GM23338 (cell line): ENCODE measurements around the gene PHF20. TPM values are rescaled to one million over a fixed set of nuclear protein-coding genes. Genes with fewer than 3 reads are reported as not detected.

Experiments used
- ATAC-seq: fragments of 200-7000 bp; cut with Tn5 transposase; 3 replicates; pipeline ENCODE4 v1.9.1; 2020
- DNase-seq: peaks from one replicate; pipeline ENCODE4 v3.0.0-alpha.2; 2015; ENCODE audit warnings: low spot score
- H2AFZ ChIP-seq: fragments of 200-600 bp; sonication (generic); 2 replicates; pipeline ENCODE4 v1.8.0; 2016; ENCODE audit warnings: antibody characterized with exemption, mild to moderate bottlenecking, moderate library complexity
- H3F3A ChIP-seq: fragments of 200-600 bp; sonication (generic); replicated peaks from 2 replicates; pipeline ENCODE4 v1.8.0; 2017; ENCODE audit warnings: antibody characterized with exemption, mixed run types, low read depth
- H3K27ac ChIP-seq: fragments of 200-600 bp; sonication (generic); 2 replicates; pipeline ENCODE4 v1.6.1; 2016; ENCODE audit warnings: low read depth
- H3K27me3 ChIP-seq: fragments of 200-600 bp; sonication (generic); 2 replicates; pipeline ENCODE4 v1.8.0; 2016; ENCODE audit warnings: mild to moderate bottlenecking, mixed run types, moderate library complexity; ENCODE audit not compliant: insufficient read depth
- H3K36me3 ChIP-seq: fragments of 200-600 bp; sonication (generic); 2 replicates; pipeline ENCODE4 v1.8.0; 2016; ENCODE audit warnings: mild to moderate bottlenecking; ENCODE audit not compliant: insufficient read depth
- H3K4me1 ChIP-seq: fragments of 200-600 bp; sonication (generic); 2 replicates; pipeline ENCODE4 v1.8.0; 2016; ENCODE audit warnings: mild to moderate bottlenecking, moderate library complexity; ENCODE audit not compliant: insufficient read depth
- H3K4me2 ChIP-seq: fragments of 200-600 bp; sonication (generic); 2 replicates; pipeline ENCODE4 v1.7.1; 2017; ENCODE audit warnings: mixed run types
- H3K4me3 ChIP-seq: fragments of 200-600 bp; sonication (generic); 2 replicates; pipeline ENCODE4 v1.6.1; 2016; ENCODE audit warnings: mixed run types
- H3K79me2 ChIP-seq: fragments of 200-600 bp; sonication (generic); replicated peaks from 2 replicates; pipeline ENCODE4 v1.8.0; 2017; ENCODE audit warnings: mild to moderate bottlenecking; ENCODE audit not compliant: insufficient read depth
- H3K9me2 ChIP-seq: fragments of 200-600 bp; sonication (generic); 2 replicates; pipeline ENCODE4 v1.8.0; 2017; ENCODE audit not compliant: insufficient read depth
- H4K20me1 ChIP-seq: fragments of 200-600 bp; sonication (generic); replicated peaks from 2 replicates; pipeline ENCODE4 v1.8.0; 2017; ENCODE audit warnings: mild to moderate bottlenecking; ENCODE audit not compliant: insufficient read depth
- H3K27ac Mint-ChIP-seq: 2 replicates; pipeline ENCODE4 v1.8.0; 2020; ENCODE audit warnings: inconsistent platforms, mild to moderate bottlenecking, moderate library complexity, mixed read lengths
- H3K27me3 Mint-ChIP-seq: 3 replicates; pipeline ENCODE4 v1.8.0; 2022; ENCODE audit warnings: low read depth, mild to moderate bottlenecking, moderate library complexity, mixed read lengths, inconsistent platforms; ENCODE audit not compliant: insufficient read depth, poor library complexity
- H3K36me3 Mint-ChIP-seq: 3 replicates; pipeline ENCODE4 v1.8.0; 2021; ENCODE audit warnings: low read depth, mild to moderate bottlenecking, inconsistent platforms, moderate library complexity, mixed read lengths
- H3K4me1 Mint-ChIP-seq: 3 replicates; pipeline ENCODE4 v1.8.0; 2020; ENCODE audit warnings: mild to moderate bottlenecking, inconsistent platforms, mixed read lengths
- H3K4me3 Mint-ChIP-seq: 3 replicates; pipeline ENCODE4 v1.8.0; 2021; ENCODE audit warnings: moderate library complexity, mild to moderate bottlenecking, inconsistent platforms, mixed read lengths
- H3K9me3 Mint-ChIP-seq: 3 replicates; pipeline ENCODE4 v1.8.0; 2020; ENCODE audit warnings: moderate library complexity, mild to moderate bottlenecking, inconsistent platforms, mixed read lengths
- CREB1 ChIP-seq: fragments of 250-450 bp; sonication (Bioruptor Pico); IDR thresholded peaks from 2 replicates; pipeline ENCODE4 v1.5.0; 2020; ENCODE audit warnings: low read depth, mild to moderate bottlenecking, moderate library complexity
- EZH2 ChIP-seq: fragments of 200-600 bp; sonication (generic); IDR thresholded peaks from one replicate; pipeline ENCODE4 v1.8.0; 2017; ENCODE audit warnings: antibody characterized with exemption, mild to moderate bottlenecking, low read depth; ENCODE audit not compliant: unreplicated experiment
- EZH2phosphoT487 ChIP-seq: fragments of 200-600 bp; sonication (generic); IDR thresholded peaks from one replicate; pipeline ENCODE4 v1.8.1; 2018; ENCODE audit warnings: antibody characterized with exemption; ENCODE audit not compliant: unreplicated experiment
- JUNB ChIP-seq: IDR thresholded peaks from one replicate; pipeline ENCODE4 v1.6.1; 2016; ENCODE audit warnings: antibody characterized with exemption; ENCODE audit not compliant: unreplicated experiment
- NANOG ChIP-seq: IDR thresholded peaks from 2 replicates; pipeline ENCODE4 v1.6.1; 2016; ENCODE audit warnings: antibody characterized with exemption, borderline replicate concordance
- POLR2AphosphoS5 ChIP-seq: IDR thresholded peaks from 2 replicates; pipeline ENCODE4 v1.6.1; 2016; ENCODE audit warnings: antibody characterized with exemption, low read depth
- STAT1 ChIP-seq: IDR thresholded peaks from one replicate; pipeline ENCODE4 v1.6.1; 2016; ENCODE audit warnings: antibody characterized with exemption; ENCODE audit not compliant: unreplicated experiment
- ZNF114 ChIP-seq: fragments of 250-450 bp; sonication (Bioruptor Pico); IDR thresholded peaks from 2 replicates; pipeline ENCODE4 v1.5.0; 2020; ENCODE audit warnings: mild to moderate bottlenecking, moderate library complexity
- ZNF331 ChIP-seq: fragments of 250-450 bp; sonication (Bioruptor Pico); IDR thresholded peaks from 2 replicates; pipeline ENCODE4 v1.5.0; 2020; ENCODE audit warnings: low read depth, mild to moderate bottlenecking, moderate library complexity
- polyA plus RNA-seq: library from polyadenylated mRNA; unstranded; fragments of >200 nt; fragmentation: Nextera tagmentation; extraction: Ambion mirVana; gene quantifications from 2 replicates; pipeline ENCODE4 v1.2.1, GENCODE V29; 2016
- total RNA-seq: library from RNA; depleted of rRNA; stranded (reverse); fragments of >200 nt; shearing (Covaris generic); gene quantifications from 2 replicates; pipeline ENCODE4 v1.2.3, GENCODE V29; 2014
- TF ChIP-seq, protein P1 (sequence below): IDR thresholded peaks from 2 replicates; pipeline ENCODE4 v1.6.1; 2016; ENCODE audit warnings: antibody characterized with exemption
- TF ChIP-seq, protein P2 (sequence below), 2 experiments: fragments of 200-600 bp in 1 of 2; sonication (generic) in 1 of 2; conservative IDR thresholded peaks; 2 replicates each; pipeline versions ENCODE4 v1.5.1 to v1.6.1; 2016 to 2017; ENCODE audit warnings: antibody characterized with exemption in 2 of 2, low read depth in 2 of 2, mild to moderate bottlenecking in 2 of 2, moderate library complexity in 1 of 2
- TF ChIP-seq, protein P3 (sequence below): IDR thresholded peaks from one replicate; pipeline ENCODE4 v1.6.1; 2018; ENCODE audit warnings: antibody characterized with exemption; ENCODE audit not compliant: unreplicated experiment
- TF ChIP-seq, protein P4 (sequence below): fragments of 250-450 bp; sonication (Bioruptor Pico); IDR thresholded peaks from 2 replicates; pipeline ENCODE4 v1.5.0; 2020; ENCODE audit warnings: mild to moderate bottlenecking, moderate library complexity

The PHF20 gene
- total and polyA plus RNA-seq, 2 experiments from 2014 or later: 71.8 to 103 TPM

DNA sequence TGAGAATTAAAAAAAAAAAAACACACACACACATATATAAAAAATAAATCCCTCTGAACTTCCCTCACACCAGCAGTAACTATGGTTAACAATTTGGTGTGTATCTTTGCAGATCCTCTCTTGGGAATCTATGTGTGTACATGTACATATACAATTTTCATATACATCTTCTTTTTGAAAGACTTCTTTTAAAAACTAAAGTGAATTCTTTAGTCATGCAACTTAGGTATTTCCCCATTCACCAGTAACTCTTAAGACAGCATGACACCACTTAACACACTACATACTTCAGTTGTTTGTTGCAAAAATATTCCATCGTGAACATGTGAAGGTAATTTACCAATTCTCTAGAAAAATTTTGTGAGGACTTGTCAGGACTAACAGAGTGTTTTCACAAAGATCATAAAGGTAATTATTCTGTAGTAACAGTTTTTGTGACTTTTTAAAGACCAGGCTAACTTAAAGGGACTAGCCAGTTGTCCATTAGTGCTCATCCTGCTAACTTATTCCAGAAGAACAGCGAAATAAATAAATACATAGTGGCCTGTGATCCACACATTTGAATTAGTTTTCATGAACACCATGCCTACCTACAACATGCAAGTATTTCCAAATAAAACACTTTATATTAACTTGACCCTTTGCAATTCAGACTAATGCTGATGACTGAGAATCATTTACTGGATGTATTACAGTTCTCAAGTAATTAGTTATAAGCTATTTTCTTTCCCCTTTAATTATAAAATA, 41.8 kb upstream of the PHF20 start:
- Histone ChIP-seq H4K20me1 (peaks cover 72% of the 10 kb centered on the region), H3K27ac (no peak overlapping the region), H2AFZ (no peak overlapping the region), H3K4me2 (no peak overlapping the region), H3K9me2 (no peaks in the 10 kb centered on the region), H3K4me3 (no peak overlapping the region), H3K27me3 (no peaks in the 10 kb centered on the region), H3K79me2 (peaks cover 100% of the 10 kb centered on the region), H3K4me1 (no peaks in the 10 kb centered on the region), H3K36me3 (peaks cover 100% of the 10 kb centered on the region), H3F3A (peaks cover 13% of the 10 kb centered on the region)
- H3K4me1 Mint-ChIP-seq: no peaks in the 10 kb centered on the region; the same call in 1 of the 3 replicates
- peaks cover 98% of the 10 kb centered on the region for H3K36me3 Mint-ChIP-seq
- TF ChIP-seq NANOG (no peak), ZNF331 (CRISPR knock-in tag) (no peak), EZH2phosphoT487 (no peak), EZH2 (no peak), ZNF114 (CRISPR knock-in tag) (no peak), JUNB (no peak), POLR2AphosphoS5 (no peak), STAT1 (no peak), CREB1 (CRISPR knock-in tag) (no peak)
- TF ChIP-seq, protein P1, sequence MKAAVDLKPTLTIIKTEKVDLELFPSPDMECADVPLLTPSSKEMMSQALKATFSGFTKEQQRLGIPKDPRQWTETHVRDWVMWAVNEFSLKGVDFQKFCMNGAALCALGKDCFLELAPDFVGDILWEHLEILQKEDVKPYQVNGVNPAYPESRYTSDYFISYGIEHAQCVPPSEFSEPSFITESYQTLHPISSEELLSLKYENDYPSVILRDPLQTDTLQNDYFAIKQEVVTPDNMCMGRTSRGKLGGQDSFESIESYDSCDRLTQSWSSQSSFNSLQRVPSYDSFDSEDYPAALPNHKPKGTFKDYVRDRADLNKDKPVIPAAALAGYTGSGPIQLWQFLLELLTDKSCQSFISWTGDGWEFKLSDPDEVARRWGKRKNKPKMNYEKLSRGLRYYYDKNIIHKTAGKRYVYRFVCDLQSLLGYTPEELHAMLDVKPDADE: no peak
- TF ChIP-seq, protein P2, sequence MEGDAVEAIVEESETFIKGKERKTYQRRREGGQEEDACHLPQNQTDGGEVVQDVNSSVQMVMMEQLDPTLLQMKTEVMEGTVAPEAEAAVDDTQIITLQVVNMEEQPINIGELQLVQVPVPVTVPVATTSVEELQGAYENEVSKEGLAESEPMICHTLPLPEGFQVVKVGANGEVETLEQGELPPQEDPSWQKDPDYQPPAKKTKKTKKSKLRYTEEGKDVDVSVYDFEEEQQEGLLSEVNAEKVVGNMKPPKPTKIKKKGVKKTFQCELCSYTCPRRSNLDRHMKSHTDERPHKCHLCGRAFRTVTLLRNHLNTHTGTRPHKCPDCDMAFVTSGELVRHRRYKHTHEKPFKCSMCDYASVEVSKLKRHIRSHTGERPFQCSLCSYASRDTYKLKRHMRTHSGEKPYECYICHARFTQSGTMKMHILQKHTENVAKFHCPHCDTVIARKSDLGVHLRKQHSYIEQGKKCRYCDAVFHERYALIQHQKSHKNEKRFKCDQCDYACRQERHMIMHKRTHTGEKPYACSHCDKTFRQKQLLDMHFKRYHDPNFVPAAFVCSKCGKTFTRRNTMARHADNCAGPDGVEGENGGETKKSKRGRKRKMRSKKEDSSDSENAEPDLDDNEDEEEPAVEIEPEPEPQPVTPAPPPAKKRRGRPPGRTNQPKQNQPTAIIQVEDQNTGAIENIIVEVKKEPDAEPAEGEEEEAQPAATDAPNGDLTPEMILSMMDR (conservative IDR thresholded peaks at IDR 0.05; ENCODE audit: low read depth in 2 of 2): no peak
- TF ChIP-seq, protein P3, sequence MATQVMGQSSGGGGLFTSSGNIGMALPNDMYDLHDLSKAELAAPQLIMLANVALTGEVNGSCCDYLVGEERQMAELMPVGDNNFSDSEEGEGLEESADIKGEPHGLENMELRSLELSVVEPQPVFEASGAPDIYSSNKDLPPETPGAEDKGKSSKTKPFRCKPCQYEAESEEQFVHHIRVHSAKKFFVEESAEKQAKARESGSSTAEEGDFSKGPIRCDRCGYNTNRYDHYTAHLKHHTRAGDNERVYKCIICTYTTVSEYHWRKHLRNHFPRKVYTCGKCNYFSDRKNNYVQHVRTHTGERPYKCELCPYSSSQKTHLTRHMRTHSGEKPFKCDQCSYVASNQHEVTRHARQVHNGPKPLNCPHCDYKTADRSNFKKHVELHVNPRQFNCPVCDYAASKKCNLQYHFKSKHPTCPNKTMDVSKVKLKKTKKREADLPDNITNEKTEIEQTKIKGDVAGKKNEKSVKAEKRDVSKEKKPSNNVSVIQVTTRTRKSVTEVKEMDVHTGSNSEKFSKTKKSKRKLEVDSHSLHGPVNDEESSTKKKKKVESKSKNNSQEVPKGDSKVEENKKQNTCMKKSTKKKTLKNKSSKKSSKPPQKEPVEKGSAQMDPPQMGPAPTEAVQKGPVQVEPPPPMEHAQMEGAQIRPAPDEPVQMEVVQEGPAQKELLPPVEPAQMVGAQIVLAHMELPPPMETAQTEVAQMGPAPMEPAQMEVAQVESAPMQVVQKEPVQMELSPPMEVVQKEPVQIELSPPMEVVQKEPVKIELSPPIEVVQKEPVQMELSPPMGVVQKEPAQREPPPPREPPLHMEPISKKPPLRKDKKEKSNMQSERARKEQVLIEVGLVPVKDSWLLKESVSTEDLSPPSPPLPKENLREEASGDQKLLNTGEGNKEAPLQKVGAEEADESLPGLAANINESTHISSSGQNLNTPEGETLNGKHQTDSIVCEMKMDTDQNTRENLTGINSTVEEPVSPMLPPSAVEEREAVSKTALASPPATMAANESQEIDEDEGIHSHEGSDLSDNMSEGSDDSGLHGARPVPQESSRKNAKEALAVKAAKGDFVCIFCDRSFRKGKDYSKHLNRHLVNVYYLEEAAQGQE: no peak
- TF ChIP-seq, protein P4, sequence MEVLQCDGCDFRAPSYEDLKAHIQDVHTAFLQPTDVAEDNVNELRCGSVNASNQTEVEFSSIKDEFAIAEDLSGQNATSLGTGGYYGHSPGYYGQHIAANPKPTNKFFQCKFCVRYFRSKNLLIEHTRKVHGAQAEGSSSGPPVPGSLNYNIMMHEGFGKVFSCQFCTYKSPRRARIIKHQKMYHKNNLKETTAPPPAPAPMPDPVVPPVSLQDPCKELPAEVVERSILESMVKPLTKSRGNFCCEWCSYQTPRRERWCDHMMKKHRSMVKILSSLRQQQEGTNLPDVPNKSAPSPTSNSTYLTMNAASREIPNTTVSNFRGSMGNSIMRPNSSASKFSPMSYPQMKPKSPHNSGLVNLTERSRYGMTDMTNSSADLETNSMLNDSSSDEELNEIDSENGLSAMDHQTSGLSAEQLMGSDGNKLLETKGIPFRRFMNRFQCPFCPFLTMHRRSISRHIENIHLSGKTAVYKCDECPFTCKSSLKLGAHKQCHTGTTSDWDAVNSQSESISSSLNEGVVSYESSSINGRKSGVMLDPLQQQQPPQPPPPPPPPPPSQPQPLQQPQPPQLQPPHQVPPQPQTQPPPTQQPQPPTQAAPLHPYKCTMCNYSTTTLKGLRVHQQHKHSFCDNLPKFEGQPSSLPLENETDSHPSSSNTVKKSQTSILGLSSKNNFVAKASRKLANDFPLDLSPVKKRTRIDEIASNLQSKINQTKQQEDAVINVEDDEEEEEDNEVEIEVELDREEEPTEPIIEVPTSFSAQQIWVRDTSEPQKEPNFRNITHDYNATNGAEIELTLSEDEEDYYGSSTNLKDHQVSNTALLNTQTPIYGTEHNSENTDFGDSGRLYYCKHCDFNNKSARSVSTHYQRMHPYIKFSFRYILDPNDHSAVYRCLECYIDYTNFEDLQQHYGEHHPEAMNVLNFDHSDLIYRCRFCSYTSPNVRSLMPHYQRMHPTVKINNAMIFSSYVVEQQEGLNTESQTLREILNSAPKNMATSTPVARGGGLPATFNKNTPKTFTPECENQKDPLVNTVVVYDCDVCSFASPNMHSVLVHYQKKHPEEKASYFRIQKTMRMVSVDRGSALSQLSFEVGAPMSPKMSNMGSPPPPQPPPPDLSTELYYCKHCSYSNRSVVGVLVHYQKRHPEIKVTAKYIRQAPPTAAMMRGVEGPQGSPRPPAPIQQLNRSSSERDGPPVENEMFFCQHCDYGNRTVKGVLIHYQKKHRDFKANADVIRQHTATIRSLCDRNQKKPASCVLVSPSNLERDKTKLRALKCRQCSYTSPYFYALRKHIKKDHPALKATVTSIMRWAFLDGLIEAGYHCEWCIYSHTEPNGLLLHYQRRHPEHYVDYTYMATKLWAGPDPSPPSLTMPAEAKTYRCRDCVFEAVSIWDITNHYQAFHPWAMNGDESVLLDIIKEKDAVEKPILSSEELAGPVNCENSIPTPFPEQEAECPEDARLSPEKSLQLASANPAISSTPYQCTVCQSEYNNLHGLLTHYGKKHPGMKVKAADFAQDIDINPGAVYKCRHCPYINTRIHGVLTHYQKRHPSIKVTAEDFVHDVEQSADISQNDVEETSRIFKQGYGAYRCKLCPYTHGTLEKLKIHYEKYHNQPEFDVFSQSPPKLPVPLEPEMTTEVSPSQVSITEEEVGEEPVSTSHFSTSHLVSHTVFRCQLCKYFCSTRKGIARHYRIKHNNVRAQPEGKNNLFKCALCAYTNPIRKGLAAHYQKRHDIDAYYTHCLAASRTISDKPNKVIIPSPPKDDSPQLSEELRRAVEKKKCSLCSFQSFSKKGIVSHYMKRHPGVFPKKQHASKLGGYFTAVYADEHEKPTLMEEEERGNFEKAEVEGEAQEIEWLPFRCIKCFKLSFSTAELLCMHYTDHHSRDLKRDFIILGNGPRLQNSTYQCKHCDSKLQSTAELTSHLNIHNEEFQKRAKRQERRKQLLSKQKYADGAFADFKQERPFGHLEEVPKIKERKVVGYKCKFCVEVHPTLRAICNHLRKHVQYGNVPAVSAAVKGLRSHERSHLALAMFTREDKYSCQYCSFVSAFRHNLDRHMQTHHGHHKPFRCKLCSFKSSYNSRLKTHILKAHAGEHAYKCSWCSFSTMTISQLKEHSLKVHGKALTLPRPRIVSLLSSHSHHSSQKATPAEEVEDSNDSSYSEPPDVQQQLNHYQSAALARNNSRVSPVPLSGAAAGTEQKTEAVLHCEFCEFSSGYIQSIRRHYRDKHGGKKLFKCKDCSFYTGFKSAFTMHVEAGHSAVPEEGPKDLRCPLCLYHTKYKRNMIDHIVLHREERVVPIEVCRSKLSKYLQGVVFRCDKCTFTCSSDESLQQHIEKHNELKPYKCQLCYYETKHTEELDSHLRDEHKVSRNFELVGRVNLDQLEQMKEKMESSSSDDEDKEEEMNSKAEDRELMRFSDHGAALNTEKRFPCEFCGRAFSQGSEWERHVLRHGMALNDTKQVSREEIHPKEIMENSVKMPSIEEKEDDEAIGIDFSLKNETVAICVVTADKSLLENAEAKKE: no peak
- no peak overlapping the region for H3K4me3 Mint-ChIP-seq
- H3K27me3 Mint-ChIP-seq: peaks cover 12% of the 10 kb centered on the region
- H3K9me3 Mint-ChIP-seq: no peaks in the 10 kb centered on the region; the same call in 2 of the 3 replicates
- DNase-seq: no peak
- ATAC-seq: no peak
- H3K27ac Mint-ChIP-seq: no peak overlapping the region
